Thoracic aorta (tissue), 2 donors: Measurements from ENCODE around the gene SPTBN5. TPM values are rescaled to one million over a fixed set of nuclear protein-coding genes. Genes with fewer than 3 reads are reported as not detected.

ENCODE experiments used
- ATAC-seq: fragments of 150-250 bp; one replicate; pipeline ENCODE4 v1.8.0; 2017; ENCODE audit warnings: low read depth; ENCODE audit not compliant: insufficient number of reproducible peaks, low FRiP score
- DNase-seq: peaks from one replicate; pipeline ENCODE4 v3.0.0-alpha.2; 2020; ENCODE audit warnings: low spot score
- H3K27ac ChIP-seq, 2 donors: fragments of 200-600 bp; sonication (generic); 1 replicate in 1 of 2; 2 replicates in 1 of 2; pipeline ENCODE4 v1.5.1; 2016; ENCODE audit warnings: mild to moderate bottlenecking in 2 of 2, moderate library complexity in 2 of 2
- H3K27me3 ChIP-seq: fragments of 200-600 bp; sonication (generic); replicated peaks from 2 replicates; pipeline ENCODE4 v1.6.0; 2016; ENCODE audit warnings: mild to moderate bottlenecking; ENCODE audit not compliant: insufficient read depth
- H3K36me3 ChIP-seq: fragments of 200-600 bp; sonication (generic); one replicate; pipeline ENCODE4 v1.5.1; 2016
- H3K4me1 ChIP-seq, 2 donors: fragments of 200-600 bp; sonication (generic); 1 replicate in 1 of 2; 2 replicates in 1 of 2; pipeline versions ENCODE4 v1.5.1 to v1.6.0; 2016; ENCODE audit warnings: low read depth in 2 of 2, mild to moderate bottlenecking in 1 of 2; ENCODE audit not compliant: control insufficient read depth in 1 of 2
- H3K4me3 ChIP-seq: fragments of 200-600 bp; sonication (generic); 2 replicates; pipeline ENCODE4 v1.5.1; 2016; ENCODE audit warnings: mild to moderate bottlenecking
- H3K9me3 ChIP-seq: fragments of 200-600 bp; sonication (generic); 2 replicates; pipeline ENCODE4 v1.5.1; 2016
- total RNA-seq, 2 donors: library from RNA; depleted of rRNA; stranded (reverse); fragments of >200 nt; gene quantifications; one replicate each; pipeline versions ENCODE4 v1.1.0 to v1.2.3, GENCODE V29; 2016
- TF ChIP-seq, protein P1 (sequence below): fragments of 200-600 bp; sonication (generic); IDR thresholded peaks from one replicate; pipeline ENCODE4 v1.5.1; 2019; ENCODE audit warnings: antibody characterized with exemption

The SPTBN5 gene
- total RNA-seq, 2 donors from 2014 or later: 1.3 to 3.9 TPM

DNA sequence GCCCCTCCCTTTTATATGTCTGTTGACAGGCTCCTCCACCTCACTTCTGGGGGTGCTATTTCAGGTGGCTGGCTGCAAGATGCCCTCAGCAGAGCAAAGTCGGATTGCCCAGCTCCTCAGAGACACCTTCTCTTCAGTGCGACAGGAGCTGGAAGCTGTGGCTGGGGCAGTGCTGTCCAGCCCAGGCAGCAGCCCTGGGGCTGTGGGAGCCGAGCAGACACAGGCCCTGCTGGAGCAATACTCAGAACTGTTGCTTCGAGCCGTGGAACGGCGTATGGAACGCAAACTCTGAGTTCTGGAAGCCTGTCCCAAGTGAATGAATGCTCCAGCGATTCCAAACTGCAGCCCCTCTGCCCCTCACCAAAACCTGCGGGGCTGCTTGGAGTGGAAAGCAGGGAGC, 68.7 kb downstream of the SPTBN5 start:
- no peaks in the 10 kb centered on the region for H3K9me3 ChIP-seq
- no peak overlapping the region for H3K4me3 ChIP-seq
- peaks cover 4 to 22% of the 10 kb centered on the region in 2 donors for H3K4me1 ChIP-seq
- ATAC-seq: no peak
- no peaks in the 10 kb centered on the region for H3K27me3 ChIP-seq
- TF ChIP-seq, protein P1, sequence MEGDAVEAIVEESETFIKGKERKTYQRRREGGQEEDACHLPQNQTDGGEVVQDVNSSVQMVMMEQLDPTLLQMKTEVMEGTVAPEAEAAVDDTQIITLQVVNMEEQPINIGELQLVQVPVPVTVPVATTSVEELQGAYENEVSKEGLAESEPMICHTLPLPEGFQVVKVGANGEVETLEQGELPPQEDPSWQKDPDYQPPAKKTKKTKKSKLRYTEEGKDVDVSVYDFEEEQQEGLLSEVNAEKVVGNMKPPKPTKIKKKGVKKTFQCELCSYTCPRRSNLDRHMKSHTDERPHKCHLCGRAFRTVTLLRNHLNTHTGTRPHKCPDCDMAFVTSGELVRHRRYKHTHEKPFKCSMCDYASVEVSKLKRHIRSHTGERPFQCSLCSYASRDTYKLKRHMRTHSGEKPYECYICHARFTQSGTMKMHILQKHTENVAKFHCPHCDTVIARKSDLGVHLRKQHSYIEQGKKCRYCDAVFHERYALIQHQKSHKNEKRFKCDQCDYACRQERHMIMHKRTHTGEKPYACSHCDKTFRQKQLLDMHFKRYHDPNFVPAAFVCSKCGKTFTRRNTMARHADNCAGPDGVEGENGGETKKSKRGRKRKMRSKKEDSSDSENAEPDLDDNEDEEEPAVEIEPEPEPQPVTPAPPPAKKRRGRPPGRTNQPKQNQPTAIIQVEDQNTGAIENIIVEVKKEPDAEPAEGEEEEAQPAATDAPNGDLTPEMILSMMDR: no peak
- no peak for DNase-seq
- no peak overlapping the region for H3K27ac ChIP-seq
- H3K36me3 ChIP-seq: peaks cover 30% of the 10 kb centered on the region

DNA sequence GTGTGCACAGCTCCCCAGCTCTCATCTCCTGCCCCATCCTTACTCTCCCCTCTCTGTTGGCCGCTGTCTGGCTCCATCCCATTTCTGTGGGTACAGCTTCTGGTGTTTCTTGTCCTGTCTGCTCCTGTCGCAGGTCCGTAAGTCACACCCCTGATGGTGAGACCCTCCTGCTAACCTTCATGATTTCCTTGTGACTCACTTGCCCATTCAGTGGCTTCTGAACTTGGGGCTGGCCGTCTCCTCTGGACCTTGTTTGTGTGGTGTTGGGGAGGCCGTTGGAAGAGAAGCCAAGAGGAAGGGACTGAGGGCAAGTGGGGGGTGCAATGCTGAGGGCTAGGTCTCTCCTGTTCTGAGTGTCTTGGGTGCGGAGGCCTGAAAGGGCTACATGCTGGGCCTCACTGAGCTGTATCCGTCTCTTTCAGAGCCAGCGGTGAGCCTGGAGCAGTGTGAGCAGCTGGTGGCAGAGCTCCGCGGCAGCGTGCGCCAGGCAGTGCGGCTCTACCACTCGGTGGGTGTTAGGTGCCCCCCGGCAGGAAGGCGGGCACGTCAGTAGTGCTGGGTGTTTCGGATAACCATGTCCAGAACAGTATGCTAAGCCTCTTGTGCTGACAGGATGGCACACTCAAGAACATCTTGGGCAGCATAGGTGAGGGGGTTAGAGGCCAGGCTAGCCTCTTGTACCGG, 69.6 kb downstream of the SPTBN5 start:
- ATAC-seq (no peak), DNase-seq (no peak)
- TF ChIP-seq, protein P1: no peak
- Histone ChIP-seq H3K4me3 (no peak overlapping the region), H3K4me1 (peaks cover 4 to 13% of the 10 kb centered on the region in 2 donors), H3K27me3 (no peaks in the 10 kb centered on the region), H3K36me3 (peaks cover 37% of the 10 kb centered on the region), H3K27ac (no peak overlapping the region), H3K9me3 (no peaks in the 10 kb centered on the region)

DNA sequence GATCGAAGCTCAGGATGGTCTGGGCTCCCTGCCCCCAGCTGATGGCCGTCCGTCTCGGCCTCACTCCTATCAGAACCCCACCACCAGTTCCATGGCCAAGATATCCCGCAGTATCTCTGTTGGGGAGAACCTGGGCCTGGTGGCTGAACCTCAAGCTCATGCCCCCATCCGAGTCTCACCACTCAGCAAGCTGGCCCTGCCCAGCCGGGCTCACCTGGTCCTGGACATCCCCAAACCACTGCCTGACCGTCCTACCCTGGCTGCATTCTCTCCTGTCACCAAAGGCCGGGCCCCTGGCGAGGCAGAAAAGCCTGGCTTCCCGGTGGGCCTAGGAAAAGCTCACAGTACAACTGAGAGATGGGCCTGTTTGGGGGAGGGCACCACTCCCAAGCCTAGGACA, 70.4 kb downstream of the SPTBN5 start:
- Histone ChIP-seq H3K27ac (no peak overlapping the region), H3K4me3 (no peak overlapping the region), H3K9me3 (no peaks in the 10 kb centered on the region), H3K36me3 (peaks cover 44% of the 10 kb centered on the region), H3K4me1 (peaks cover 0 to 6% of the 10 kb centered on the region in 2 donors), H3K27me3 (no peaks in the 10 kb centered on the region)
- no peak for ATAC-seq
- TF ChIP-seq, protein P1: no peak
- DNase-seq: no peak

DNA sequence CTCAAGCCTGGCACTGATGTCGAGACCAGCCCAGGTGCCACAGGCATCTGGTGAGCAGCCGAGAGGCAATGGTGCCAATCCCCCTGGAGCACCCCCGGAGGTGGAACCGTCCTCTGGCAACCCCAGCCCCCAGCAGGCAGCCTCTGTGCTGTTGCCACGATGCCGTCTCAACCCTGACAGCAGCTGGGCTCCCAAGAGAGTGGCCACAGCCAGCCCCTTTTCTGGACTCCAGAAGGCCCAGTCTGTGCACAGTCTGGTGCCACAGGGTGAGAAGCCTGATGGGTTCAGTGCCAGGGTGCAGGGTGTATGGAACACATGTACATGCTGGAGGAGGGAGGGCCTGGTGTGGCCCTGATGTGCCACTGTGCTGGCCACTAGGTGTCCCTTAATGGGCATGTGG, 70.9 kb downstream of the SPTBN5 start:
- Histone ChIP-seq H3K27me3 (no peaks in the 10 kb centered on the region), H3K36me3 (peaks cover 50% of the 10 kb centered on the region), H3K4me1 (peaks cover 0 to 5% of the 10 kb centered on the region in 2 donors), H3K9me3 (no peaks in the 10 kb centered on the region), H3K27ac (no peak overlapping the region), H3K4me3 (no peak overlapping the region)
- DNase-seq (no peak), ATAC-seq (no peak)
- TF ChIP-seq, protein P1: no peak

DNA sequence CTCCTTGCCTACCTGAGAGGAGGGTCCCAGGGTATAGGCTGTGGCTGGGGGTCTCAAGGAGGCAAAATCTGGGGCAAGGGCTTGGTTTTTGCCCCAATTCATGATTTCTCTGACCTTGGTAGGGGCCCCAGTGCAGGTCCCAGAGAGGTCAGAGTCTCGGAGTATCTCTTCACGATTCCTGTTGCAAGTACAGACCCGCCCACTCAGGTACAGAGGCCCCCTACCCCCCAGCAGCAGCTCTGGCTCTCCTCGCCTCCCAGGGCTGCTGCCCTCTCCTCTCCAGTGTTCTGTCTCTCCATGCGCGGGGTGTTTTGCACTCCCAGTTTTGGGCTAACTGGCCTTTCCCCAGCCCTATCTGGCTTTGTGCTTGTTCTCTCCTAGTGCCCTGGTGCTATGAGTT, 71.4 kb downstream of the SPTBN5 start:
- H3K27ac ChIP-seq: no peak overlapping the region
- TF ChIP-seq, protein P1: no peak
- DNase-seq (no peak), ATAC-seq (no peak)
- H3K27me3 ChIP-seq: no peaks in the 10 kb centered on the region
- H3K36me3 ChIP-seq: peaks cover 55% of the 10 kb centered on the region
- H3K9me3 ChIP-seq: no peaks in the 10 kb centered on the region
- H3K4me3 ChIP-seq: no peak overlapping the region
- H3K4me1 ChIP-seq: peaks cover 0 to 4% of the 10 kb centered on the region in 2 donors
